GM23338 (cell line): ENCODE measurements around the gene KIAA1671. TPM values are rescaled to one million over a fixed set of nuclear protein-coding genes. Genes with fewer than 3 reads are reported as not detected.

ENCODE experiments used
- ATAC-seq: fragments of 200-7000 bp; cut with Tn5 transposase; 3 replicates; pipeline ENCODE4 v1.9.1; 2020
- DNase-seq: peaks from one replicate; pipeline ENCODE4 v3.0.0-alpha.2; 2015; ENCODE audit warnings: low spot score
- H2AFZ ChIP-seq: fragments of 200-600 bp; sonication (generic); 2 replicates; pipeline ENCODE4 v1.8.0; 2016; ENCODE audit warnings: antibody characterized with exemption, mild to moderate bottlenecking, moderate library complexity
- H3F3A ChIP-seq: fragments of 200-600 bp; sonication (generic); replicated peaks from 2 replicates; pipeline ENCODE4 v1.8.0; 2017; ENCODE audit warnings: antibody characterized with exemption, mixed run types, low read depth
- H3K27ac ChIP-seq: fragments of 200-600 bp; sonication (generic); 2 replicates; pipeline ENCODE4 v1.6.1; 2016; ENCODE audit warnings: low read depth
- H3K27me3 ChIP-seq: fragments of 200-600 bp; sonication (generic); 2 replicates; pipeline ENCODE4 v1.8.0; 2016; ENCODE audit warnings: mild to moderate bottlenecking, mixed run types, moderate library complexity; ENCODE audit not compliant: insufficient read depth
- H3K36me3 ChIP-seq: fragments of 200-600 bp; sonication (generic); 2 replicates; pipeline ENCODE4 v1.8.0; 2016; ENCODE audit warnings: mild to moderate bottlenecking; ENCODE audit not compliant: insufficient read depth
- H3K4me1 ChIP-seq: fragments of 200-600 bp; sonication (generic); 2 replicates; pipeline ENCODE4 v1.8.0; 2016; ENCODE audit warnings: mild to moderate bottlenecking, moderate library complexity; ENCODE audit not compliant: insufficient read depth
- H3K4me2 ChIP-seq: fragments of 200-600 bp; sonication (generic); 2 replicates; pipeline ENCODE4 v1.7.1; 2017; ENCODE audit warnings: mixed run types
- H3K4me3 ChIP-seq: fragments of 200-600 bp; sonication (generic); 2 replicates; pipeline ENCODE4 v1.6.1; 2016; ENCODE audit warnings: mixed run types
- H3K79me2 ChIP-seq: fragments of 200-600 bp; sonication (generic); replicated peaks from 2 replicates; pipeline ENCODE4 v1.8.0; 2017; ENCODE audit warnings: mild to moderate bottlenecking; ENCODE audit not compliant: insufficient read depth
- H3K9me2 ChIP-seq: fragments of 200-600 bp; sonication (generic); 2 replicates; pipeline ENCODE4 v1.8.0; 2017; ENCODE audit not compliant: insufficient read depth
- H4K20me1 ChIP-seq: fragments of 200-600 bp; sonication (generic); replicated peaks from 2 replicates; pipeline ENCODE4 v1.8.0; 2017; ENCODE audit warnings: mild to moderate bottlenecking; ENCODE audit not compliant: insufficient read depth
- H3K27ac Mint-ChIP-seq: 2 replicates; pipeline ENCODE4 v1.8.0; 2020; ENCODE audit warnings: inconsistent platforms, mild to moderate bottlenecking, moderate library complexity, mixed read lengths
- H3K27me3 Mint-ChIP-seq: 3 replicates; pipeline ENCODE4 v1.8.0; 2022; ENCODE audit warnings: low read depth, mild to moderate bottlenecking, moderate library complexity, mixed read lengths, inconsistent platforms; ENCODE audit not compliant: insufficient read depth, poor library complexity
- H3K36me3 Mint-ChIP-seq: 3 replicates; pipeline ENCODE4 v1.8.0; 2021; ENCODE audit warnings: low read depth, mild to moderate bottlenecking, inconsistent platforms, moderate library complexity, mixed read lengths
- H3K4me1 Mint-ChIP-seq: 3 replicates; pipeline ENCODE4 v1.8.0; 2020; ENCODE audit warnings: mild to moderate bottlenecking, inconsistent platforms, mixed read lengths
- H3K4me3 Mint-ChIP-seq: 3 replicates; pipeline ENCODE4 v1.8.0; 2021; ENCODE audit warnings: moderate library complexity, mild to moderate bottlenecking, inconsistent platforms, mixed read lengths
- H3K9me3 Mint-ChIP-seq: 3 replicates; pipeline ENCODE4 v1.8.0; 2020; ENCODE audit warnings: moderate library complexity, mild to moderate bottlenecking, inconsistent platforms, mixed read lengths
- EZH2phosphoT487 ChIP-seq: fragments of 200-600 bp; sonication (generic); IDR thresholded peaks from one replicate; pipeline ENCODE4 v1.8.1; 2018; ENCODE audit warnings: antibody characterized with exemption; ENCODE audit not compliant: unreplicated experiment
- JUNB ChIP-seq: IDR thresholded peaks from one replicate; pipeline ENCODE4 v1.6.1; 2016; ENCODE audit warnings: antibody characterized with exemption; ENCODE audit not compliant: unreplicated experiment
- NANOG ChIP-seq: IDR thresholded peaks from 2 replicates; pipeline ENCODE4 v1.6.1; 2016; ENCODE audit warnings: antibody characterized with exemption, borderline replicate concordance
- POLR2AphosphoS5 ChIP-seq: IDR thresholded peaks from 2 replicates; pipeline ENCODE4 v1.6.1; 2016; ENCODE audit warnings: antibody characterized with exemption, low read depth
- STAT1 ChIP-seq: IDR thresholded peaks from one replicate; pipeline ENCODE4 v1.6.1; 2016; ENCODE audit warnings: antibody characterized with exemption; ENCODE audit not compliant: unreplicated experiment
- ZNF114 ChIP-seq: fragments of 250-450 bp; sonication (Bioruptor Pico); IDR thresholded peaks from 2 replicates; pipeline ENCODE4 v1.5.0; 2020; ENCODE audit warnings: mild to moderate bottlenecking, moderate library complexity
- ZNF331 ChIP-seq: fragments of 250-450 bp; sonication (Bioruptor Pico); IDR thresholded peaks from 2 replicates; pipeline ENCODE4 v1.5.0; 2020; ENCODE audit warnings: low read depth, mild to moderate bottlenecking, moderate library complexity
- polyA plus RNA-seq: library from polyadenylated mRNA; unstranded; fragments of >200 nt; fragmentation: Nextera tagmentation; extraction: Ambion mirVana; gene quantifications from 2 replicates; pipeline ENCODE4 v1.2.1, GENCODE V29; 2016
- total RNA-seq: library from RNA; depleted of rRNA; stranded (reverse); fragments of >200 nt; shearing (Covaris generic); gene quantifications from 2 replicates; pipeline ENCODE4 v1.2.3, GENCODE V29; 2014
- TF ChIP-seq, protein P1 (sequence below): fragments of 250-450 bp; sonication (Bioruptor Pico); IDR thresholded peaks from 2 replicates; pipeline ENCODE4 v1.5.0; 2020; ENCODE audit warnings: mild to moderate bottlenecking, moderate library complexity
- TF ChIP-seq, protein P2 (sequence below): IDR thresholded peaks from 2 replicates; pipeline ENCODE4 v1.6.1; 2016; ENCODE audit warnings: antibody characterized with exemption
- TF ChIP-seq, protein P3 (sequence below): IDR thresholded peaks from one replicate; pipeline ENCODE4 v1.6.1; 2018; ENCODE audit warnings: antibody characterized with exemption; ENCODE audit not compliant: unreplicated experiment

Gene KIAA1671
- total and polyA plus RNA-seq, 2 experiments from 2014 or later: 6.1 to 27.2 TPM

DNA sequence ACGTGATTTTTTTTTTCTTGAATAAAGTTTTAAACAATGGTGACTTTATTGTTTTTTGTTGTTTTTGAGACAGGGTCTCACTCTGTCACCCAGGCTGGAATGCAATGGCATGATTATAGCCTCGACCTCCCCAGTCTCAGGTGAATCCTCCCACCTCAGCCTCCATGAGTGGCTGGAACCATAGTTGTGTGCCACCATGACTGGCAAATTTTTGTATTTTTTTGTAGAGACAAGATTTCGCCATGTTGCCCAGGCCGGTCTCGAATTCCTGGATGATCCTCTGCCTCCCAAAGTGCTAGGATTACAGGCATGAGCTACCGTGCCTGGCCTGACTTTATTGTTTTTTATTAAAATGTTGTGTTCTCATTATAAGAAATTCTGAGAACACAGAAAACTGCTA lies 235.0 kb downstream of the KIAA1671 start:
- H2AFZ ChIP-seq: no peak overlapping the region
- no peaks in the 10 kb centered on the region for H3K27me3 ChIP-seq
- no peak overlapping the region for H3K4me3 Mint-ChIP-seq
- no peak overlapping the region for H3K4me3 ChIP-seq
- no peak for DNase-seq
- no peak overlapping the region for H3K27ac Mint-ChIP-seq
- no peak overlapping the region for H3K27ac ChIP-seq
- peaks cover 3% of the 10 kb centered on the region for H3K27me3 Mint-ChIP-seq
- no peaks in the 10 kb centered on the region for H3K79me2 ChIP-seq
- H3F3A ChIP-seq: no peaks in the 10 kb centered on the region
- H3K4me2 ChIP-seq: no peak overlapping the region
- peaks cover 47% of the 10 kb centered on the region for H3K36me3 Mint-ChIP-seq
- no peak for ATAC-seq
- no peaks in the 10 kb centered on the region for H3K4me1 Mint-ChIP-seq
- H3K9me2 ChIP-seq: no peaks in the 10 kb centered on the region
- no peaks in the 10 kb centered on the region; the same call in 2 of the 3 replicates for H3K9me3 Mint-ChIP-seq
- H3K36me3 ChIP-seq: no peaks in the 10 kb centered on the region
- TF ChIP-seq STAT1 (no peak), ZNF114 (CRISPR knock-in tag) (no peak), EZH2phosphoT487 (no peak), ZNF331 (CRISPR knock-in tag) (no peak), NANOG (no peak), JUNB (no peak), POLR2AphosphoS5 (no peak)
- TF ChIP-seq, protein P1, sequence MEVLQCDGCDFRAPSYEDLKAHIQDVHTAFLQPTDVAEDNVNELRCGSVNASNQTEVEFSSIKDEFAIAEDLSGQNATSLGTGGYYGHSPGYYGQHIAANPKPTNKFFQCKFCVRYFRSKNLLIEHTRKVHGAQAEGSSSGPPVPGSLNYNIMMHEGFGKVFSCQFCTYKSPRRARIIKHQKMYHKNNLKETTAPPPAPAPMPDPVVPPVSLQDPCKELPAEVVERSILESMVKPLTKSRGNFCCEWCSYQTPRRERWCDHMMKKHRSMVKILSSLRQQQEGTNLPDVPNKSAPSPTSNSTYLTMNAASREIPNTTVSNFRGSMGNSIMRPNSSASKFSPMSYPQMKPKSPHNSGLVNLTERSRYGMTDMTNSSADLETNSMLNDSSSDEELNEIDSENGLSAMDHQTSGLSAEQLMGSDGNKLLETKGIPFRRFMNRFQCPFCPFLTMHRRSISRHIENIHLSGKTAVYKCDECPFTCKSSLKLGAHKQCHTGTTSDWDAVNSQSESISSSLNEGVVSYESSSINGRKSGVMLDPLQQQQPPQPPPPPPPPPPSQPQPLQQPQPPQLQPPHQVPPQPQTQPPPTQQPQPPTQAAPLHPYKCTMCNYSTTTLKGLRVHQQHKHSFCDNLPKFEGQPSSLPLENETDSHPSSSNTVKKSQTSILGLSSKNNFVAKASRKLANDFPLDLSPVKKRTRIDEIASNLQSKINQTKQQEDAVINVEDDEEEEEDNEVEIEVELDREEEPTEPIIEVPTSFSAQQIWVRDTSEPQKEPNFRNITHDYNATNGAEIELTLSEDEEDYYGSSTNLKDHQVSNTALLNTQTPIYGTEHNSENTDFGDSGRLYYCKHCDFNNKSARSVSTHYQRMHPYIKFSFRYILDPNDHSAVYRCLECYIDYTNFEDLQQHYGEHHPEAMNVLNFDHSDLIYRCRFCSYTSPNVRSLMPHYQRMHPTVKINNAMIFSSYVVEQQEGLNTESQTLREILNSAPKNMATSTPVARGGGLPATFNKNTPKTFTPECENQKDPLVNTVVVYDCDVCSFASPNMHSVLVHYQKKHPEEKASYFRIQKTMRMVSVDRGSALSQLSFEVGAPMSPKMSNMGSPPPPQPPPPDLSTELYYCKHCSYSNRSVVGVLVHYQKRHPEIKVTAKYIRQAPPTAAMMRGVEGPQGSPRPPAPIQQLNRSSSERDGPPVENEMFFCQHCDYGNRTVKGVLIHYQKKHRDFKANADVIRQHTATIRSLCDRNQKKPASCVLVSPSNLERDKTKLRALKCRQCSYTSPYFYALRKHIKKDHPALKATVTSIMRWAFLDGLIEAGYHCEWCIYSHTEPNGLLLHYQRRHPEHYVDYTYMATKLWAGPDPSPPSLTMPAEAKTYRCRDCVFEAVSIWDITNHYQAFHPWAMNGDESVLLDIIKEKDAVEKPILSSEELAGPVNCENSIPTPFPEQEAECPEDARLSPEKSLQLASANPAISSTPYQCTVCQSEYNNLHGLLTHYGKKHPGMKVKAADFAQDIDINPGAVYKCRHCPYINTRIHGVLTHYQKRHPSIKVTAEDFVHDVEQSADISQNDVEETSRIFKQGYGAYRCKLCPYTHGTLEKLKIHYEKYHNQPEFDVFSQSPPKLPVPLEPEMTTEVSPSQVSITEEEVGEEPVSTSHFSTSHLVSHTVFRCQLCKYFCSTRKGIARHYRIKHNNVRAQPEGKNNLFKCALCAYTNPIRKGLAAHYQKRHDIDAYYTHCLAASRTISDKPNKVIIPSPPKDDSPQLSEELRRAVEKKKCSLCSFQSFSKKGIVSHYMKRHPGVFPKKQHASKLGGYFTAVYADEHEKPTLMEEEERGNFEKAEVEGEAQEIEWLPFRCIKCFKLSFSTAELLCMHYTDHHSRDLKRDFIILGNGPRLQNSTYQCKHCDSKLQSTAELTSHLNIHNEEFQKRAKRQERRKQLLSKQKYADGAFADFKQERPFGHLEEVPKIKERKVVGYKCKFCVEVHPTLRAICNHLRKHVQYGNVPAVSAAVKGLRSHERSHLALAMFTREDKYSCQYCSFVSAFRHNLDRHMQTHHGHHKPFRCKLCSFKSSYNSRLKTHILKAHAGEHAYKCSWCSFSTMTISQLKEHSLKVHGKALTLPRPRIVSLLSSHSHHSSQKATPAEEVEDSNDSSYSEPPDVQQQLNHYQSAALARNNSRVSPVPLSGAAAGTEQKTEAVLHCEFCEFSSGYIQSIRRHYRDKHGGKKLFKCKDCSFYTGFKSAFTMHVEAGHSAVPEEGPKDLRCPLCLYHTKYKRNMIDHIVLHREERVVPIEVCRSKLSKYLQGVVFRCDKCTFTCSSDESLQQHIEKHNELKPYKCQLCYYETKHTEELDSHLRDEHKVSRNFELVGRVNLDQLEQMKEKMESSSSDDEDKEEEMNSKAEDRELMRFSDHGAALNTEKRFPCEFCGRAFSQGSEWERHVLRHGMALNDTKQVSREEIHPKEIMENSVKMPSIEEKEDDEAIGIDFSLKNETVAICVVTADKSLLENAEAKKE: no peak
- TF ChIP-seq, protein P2, sequence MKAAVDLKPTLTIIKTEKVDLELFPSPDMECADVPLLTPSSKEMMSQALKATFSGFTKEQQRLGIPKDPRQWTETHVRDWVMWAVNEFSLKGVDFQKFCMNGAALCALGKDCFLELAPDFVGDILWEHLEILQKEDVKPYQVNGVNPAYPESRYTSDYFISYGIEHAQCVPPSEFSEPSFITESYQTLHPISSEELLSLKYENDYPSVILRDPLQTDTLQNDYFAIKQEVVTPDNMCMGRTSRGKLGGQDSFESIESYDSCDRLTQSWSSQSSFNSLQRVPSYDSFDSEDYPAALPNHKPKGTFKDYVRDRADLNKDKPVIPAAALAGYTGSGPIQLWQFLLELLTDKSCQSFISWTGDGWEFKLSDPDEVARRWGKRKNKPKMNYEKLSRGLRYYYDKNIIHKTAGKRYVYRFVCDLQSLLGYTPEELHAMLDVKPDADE: no peak
- TF ChIP-seq, protein P3, sequence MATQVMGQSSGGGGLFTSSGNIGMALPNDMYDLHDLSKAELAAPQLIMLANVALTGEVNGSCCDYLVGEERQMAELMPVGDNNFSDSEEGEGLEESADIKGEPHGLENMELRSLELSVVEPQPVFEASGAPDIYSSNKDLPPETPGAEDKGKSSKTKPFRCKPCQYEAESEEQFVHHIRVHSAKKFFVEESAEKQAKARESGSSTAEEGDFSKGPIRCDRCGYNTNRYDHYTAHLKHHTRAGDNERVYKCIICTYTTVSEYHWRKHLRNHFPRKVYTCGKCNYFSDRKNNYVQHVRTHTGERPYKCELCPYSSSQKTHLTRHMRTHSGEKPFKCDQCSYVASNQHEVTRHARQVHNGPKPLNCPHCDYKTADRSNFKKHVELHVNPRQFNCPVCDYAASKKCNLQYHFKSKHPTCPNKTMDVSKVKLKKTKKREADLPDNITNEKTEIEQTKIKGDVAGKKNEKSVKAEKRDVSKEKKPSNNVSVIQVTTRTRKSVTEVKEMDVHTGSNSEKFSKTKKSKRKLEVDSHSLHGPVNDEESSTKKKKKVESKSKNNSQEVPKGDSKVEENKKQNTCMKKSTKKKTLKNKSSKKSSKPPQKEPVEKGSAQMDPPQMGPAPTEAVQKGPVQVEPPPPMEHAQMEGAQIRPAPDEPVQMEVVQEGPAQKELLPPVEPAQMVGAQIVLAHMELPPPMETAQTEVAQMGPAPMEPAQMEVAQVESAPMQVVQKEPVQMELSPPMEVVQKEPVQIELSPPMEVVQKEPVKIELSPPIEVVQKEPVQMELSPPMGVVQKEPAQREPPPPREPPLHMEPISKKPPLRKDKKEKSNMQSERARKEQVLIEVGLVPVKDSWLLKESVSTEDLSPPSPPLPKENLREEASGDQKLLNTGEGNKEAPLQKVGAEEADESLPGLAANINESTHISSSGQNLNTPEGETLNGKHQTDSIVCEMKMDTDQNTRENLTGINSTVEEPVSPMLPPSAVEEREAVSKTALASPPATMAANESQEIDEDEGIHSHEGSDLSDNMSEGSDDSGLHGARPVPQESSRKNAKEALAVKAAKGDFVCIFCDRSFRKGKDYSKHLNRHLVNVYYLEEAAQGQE: no peak
- H4K20me1 ChIP-seq: no peaks in the 10 kb centered on the region; the same call in 1 of the 2 replicates
- H3K4me1 ChIP-seq: no peaks in the 10 kb centered on the region
